ENCODE data around the gene ZNF202. TPM values are rescaled to one million over a fixed set of nuclear protein-coding genes. Genes with fewer than 3 reads are reported as not detected.
"Not testable (repeated sequence)": the region's sequence is repeated elsewhere in the genome, so short reads cannot be mapped to it uniquely, and the experiment has no call there.

ZNF202 gene
- total RNA-seq, 2 donors from 2014 or later, result 25.0 to 28.8 TPM

- WGBS, 2 experiments (ENCODE audit: insufficient coverage in 1 of 2, insufficient read length in 1 of 2), result 80 to 96% methylated on average over 1 to 4 of the region's 4 CpGs
- Histone ChIP-seq H3K36me3 (ENCODE audit: control insufficient read depth, insufficient read depth, low read length) (peaks cover 5% of the 10 kb centered on the region), H3K9ac (ENCODE audit: extremely low read depth, low read length, poor library complexity, severe bottlenecking) (no peak overlapping the region), H3K27me3 (ENCODE audit: control insufficient read depth, insufficient read depth, low read length, poor library complexity, severe bottlenecking) (no peaks in the 10 kb centered on the region), H3K4me3 (ENCODE audit: low read length) (no peak overlapping the region), H3K9me3 (ENCODE audit: control insufficient read depth, low read length) (peaks cover 11% of the 10 kb centered on the region), H3K27ac (ENCODE audit: low read depth, low read length) (no peak overlapping the region), H3K4me1 (ENCODE audit: control insufficient read depth, insufficient read depth, low read length) (no peaks in the 10 kb centered on the region)
- Mint-ChIP-seq H3K9me3 (no peaks in the 10 kb centered on the region), H3K36me3 (ENCODE audit: low read depth) (no peaks in the 10 kb centered on the region), H3K4me3 (no peak overlapping the region), H3K27me3 (ENCODE audit: insufficient read depth) (no peaks in the 10 kb centered on the region), H3K27ac (no peak overlapping the region), H3K4me1 (peaks cover 7% of the 10 kb centered on the region)
- no peak for DNase-seq
- TF ChIP-seq CTCF (conservative IDR thresholded peaks at IDR 0.05), result no peak
These were observed 23.0 kb downstream of the ZNF202 start for GRCh38 chr11:123718469-123718868.

GRCh38 chr11:123718063-123718462 lies 23.4 kb downstream of the ZNF202 start:
- DNase-seq, result no peak
- Histone ChIP-seq H3K9me3 (ENCODE audit: control insufficient read depth, low read length) (peaks cover 7% of the 10 kb centered on the region), H3K4me3 (ENCODE audit: low read length) (no peak overlapping the region), H3K27ac (ENCODE audit: low read depth, low read length) (no peak overlapping the region), H3K9ac (ENCODE audit: extremely low read depth, low read length, poor library complexity, severe bottlenecking) (no peak overlapping the region), H3K4me1 (ENCODE audit: control insufficient read depth, insufficient read depth, low read length) (no peaks in the 10 kb centered on the region), H3K27me3 (ENCODE audit: control insufficient read depth, insufficient read depth, low read length, poor library complexity, severe bottlenecking) (no peaks in the 10 kb centered on the region), H3K36me3 (ENCODE audit: control insufficient read depth, insufficient read depth, low read length) (peaks cover under 1% of the 10 kb centered on the region)
- Mint-ChIP-seq H3K27ac (no peak overlapping the region), H3K36me3 (ENCODE audit: low read depth) (no peaks in the 10 kb centered on the region), H3K9me3 (peaks cover 4% of the 10 kb centered on the region), H3K4me3 (no peak overlapping the region), H3K27me3 (ENCODE audit: insufficient read depth) (no peaks in the 10 kb centered on the region), H3K4me1 (peaks cover 7% of the 10 kb centered on the region)
- TF ChIP-seq CTCF (conservative IDR thresholded peaks at IDR 0.05), result no peak
- 96 to 100% methylated on average over 1 to 2 of the region's 2 CpGs for WGBS, 2 experiments (ENCODE audit: insufficient coverage in 1 of 2, insufficient read length in 1 of 2)

DNA sequence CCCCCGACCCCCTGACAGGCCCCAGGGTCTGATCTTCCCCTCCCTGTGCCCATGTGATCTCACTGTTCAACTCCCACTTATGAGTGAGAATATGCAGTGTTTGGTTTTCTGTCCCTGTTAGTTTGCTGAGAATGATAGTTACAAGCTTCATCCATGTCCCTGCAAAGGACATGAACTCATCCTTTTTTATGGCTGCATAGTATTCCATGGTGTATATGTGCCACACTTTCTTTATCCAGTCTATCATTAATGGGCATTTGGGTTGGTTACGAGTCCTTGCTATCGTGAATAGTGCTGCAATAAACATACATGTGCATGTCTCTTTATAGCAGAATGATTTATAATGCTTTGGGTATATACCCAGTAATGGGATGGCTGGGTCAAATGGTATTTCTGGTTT lies 28.8 kb downstream of the ZNF202 start:
- H3K27ac ChIP-seq (ENCODE audit: low read depth, low read length); H3K9me3 ChIP-seq (ENCODE audit: control insufficient read depth, low read length); H3K27me3 Mint-ChIP-seq (ENCODE audit: insufficient read depth); DNase-seq; H3K4me3 ChIP-seq (ENCODE audit: low read length); H3K4me3 Mint-ChIP-seq; H3K27me3 ChIP-seq (ENCODE audit: control insufficient read depth, insufficient read depth, low read length, poor library complexity, severe bottlenecking); H3K9ac ChIP-seq (ENCODE audit: extremely low read depth, low read length, poor library complexity, severe bottlenecking); H3K4me1 Mint-ChIP-seq; H3K27ac Mint-ChIP-seq; H3K36me3 ChIP-seq (ENCODE audit: control insufficient read depth, insufficient read depth, low read length); H3K4me1 ChIP-seq (ENCODE audit: control insufficient read depth, insufficient read depth, low read length); H3K36me3 Mint-ChIP-seq (ENCODE audit: low read depth): not testable (repeated sequence)
- H3K9me3 Mint-ChIP-seq, result peaks cover 10% of the 10 kb centered on the region
- 90% methylated on average over 3 of the region's 3 CpGs; no CpG with 5 or more reads in 1 of the 2 experiments for WGBS, 2 experiments (ENCODE audit: insufficient coverage in 1 of 2, insufficient read length in 1 of 2)

- no peaks in the 10 kb centered on the region for H3K9me3 ChIP-seq (ENCODE audit: control insufficient read depth, low read length)
- 19 to 21% methylated on average over 6 to 7 of the region's 8 CpGs for WGBS, 2 experiments (ENCODE audit: insufficient coverage in 1 of 2, insufficient read length in 1 of 2)
- no peak overlapping the region for H3K4me3 ChIP-seq (ENCODE audit: low read length)
- no peak overlapping the region for H3K4me3 Mint-ChIP-seq
- peak; percentile 92 for TF ChIP-seq CTCF (conservative IDR thresholded peaks at IDR 0.05)
- peaks cover 14% of the 10 kb centered on the region for H3K4me1 Mint-ChIP-seq
- no peaks in the 10 kb centered on the region for H3K36me3 Mint-ChIP-seq (ENCODE audit: low read depth)
- no peak overlapping the region for H3K27ac Mint-ChIP-seq
- H3K27me3 Mint-ChIP-seq (ENCODE audit: insufficient read depth), result no peaks in the 10 kb centered on the region
- H3K4me1 ChIP-seq (ENCODE audit: control insufficient read depth, insufficient read depth, low read length), result no peaks in the 10 kb centered on the region
- H3K27ac ChIP-seq (ENCODE audit: low read depth, low read length), result no peak overlapping the region
- no peaks in the 10 kb centered on the region for H3K36me3 ChIP-seq (ENCODE audit: control insufficient read depth, insufficient read depth, low read length)
- DNase-seq, result peak; percentile 86
- H3K27me3 ChIP-seq (ENCODE audit: control insufficient read depth, insufficient read depth, low read length, poor library complexity, severe bottlenecking), result no peaks in the 10 kb centered on the region
- peaks cover 3% of the 10 kb centered on the region for H3K9me3 Mint-ChIP-seq
- no peak overlapping the region for H3K9ac ChIP-seq (ENCODE audit: extremely low read depth, low read length, poor library complexity, severe bottlenecking)
These were observed 33.8 kb downstream of the ZNF202 start for GRCh38 chr11:123707606-123708205.
